Nephron progenitor cell (in vitro differentiated cells): ENCODE data around the gene SSH2.

Experiments used
- DNase-seq: peaks from one replicate; pipeline ENCODE4 v3.0.0; 2021
- H3K27ac Mint-ChIP-seq: 2 replicates; pipeline ENCODE4 v1.8.0; 2021; ENCODE audit warnings: mild to moderate bottlenecking, moderate library complexity, mixed read lengths
- H3K27me3 Mint-ChIP-seq: 2 replicates; pipeline ENCODE4 v1.8.0; 2021; ENCODE audit warnings: mild to moderate bottlenecking, low read depth, mixed read lengths; ENCODE audit not compliant: poor library complexity
- H3K36me3 Mint-ChIP-seq: 2 replicates; pipeline ENCODE4 v1.8.0; 2021; ENCODE audit warnings: low read depth, mixed read lengths
- H3K4me1 Mint-ChIP-seq: 2 replicates; pipeline ENCODE4 v1.8.0; 2021; ENCODE audit warnings: mixed read lengths
- H3K4me3 Mint-ChIP-seq: 2 replicates; pipeline ENCODE4 v1.8.0; 2021; ENCODE audit warnings: mild to moderate bottlenecking, moderate library complexity, mixed read lengths
- H3K9me3 Mint-ChIP-seq: 2 replicates; pipeline ENCODE4 v1.8.0; 2021; ENCODE audit warnings: mild to moderate bottlenecking, moderate library complexity, mixed read lengths
- TF ChIP-seq, protein P1 (sequence below): fragments of 200-600 bp; sonication (generic); IDR thresholded peaks from 2 replicates; pipeline ENCODE4 v1.5.0; 2021; ENCODE audit warnings: antibody characterized with exemption

Gene SSH2

DNA sequence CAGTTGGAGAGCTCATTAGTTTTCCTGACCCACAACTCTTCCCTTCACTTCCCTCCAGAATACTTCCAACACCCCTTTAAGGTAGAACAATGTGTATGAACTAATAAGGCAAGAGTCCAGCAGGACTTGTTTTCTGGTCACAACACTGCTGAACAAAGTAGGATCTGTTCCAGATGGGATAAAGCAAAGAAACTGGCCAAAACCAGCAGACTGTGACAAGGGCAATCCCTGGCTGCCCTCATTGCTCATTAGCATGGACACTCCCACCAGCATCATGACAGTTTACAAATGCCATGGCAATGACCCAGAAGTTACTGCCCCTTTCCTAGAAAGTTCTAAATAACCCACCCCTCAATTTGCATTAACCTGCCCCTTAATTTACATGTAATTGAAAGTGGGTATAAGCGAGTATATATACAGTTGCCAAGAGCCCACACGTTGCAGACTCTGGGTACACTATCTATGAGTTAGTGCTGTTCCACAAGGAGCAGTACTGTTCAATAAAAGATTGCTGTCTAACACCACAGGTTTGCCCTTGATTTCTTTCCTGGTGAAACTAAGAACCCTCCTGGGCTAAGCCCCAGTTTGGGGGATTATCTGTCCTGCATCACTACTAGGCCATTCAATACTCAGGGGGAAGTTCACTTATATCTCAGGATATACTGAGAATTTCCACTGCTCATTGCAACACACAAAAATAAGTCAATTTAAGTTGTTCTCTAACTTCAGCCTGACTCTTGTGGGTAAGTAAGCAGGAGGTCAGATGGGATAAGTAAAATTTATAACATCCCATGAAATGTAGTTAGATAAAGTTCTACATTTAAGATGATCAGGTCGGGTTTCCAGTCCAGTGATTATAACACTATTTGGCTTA lies 82.3 kb downstream of the SSH2 start:
- peaks cover 29% of the 10 kb centered on the region for H3K4me1 Mint-ChIP-seq
- H3K27ac Mint-ChIP-seq, result peak overlapping the region; percentile 96
- DNase-seq, result no peak
- TF ChIP-seq, protein P1, sequence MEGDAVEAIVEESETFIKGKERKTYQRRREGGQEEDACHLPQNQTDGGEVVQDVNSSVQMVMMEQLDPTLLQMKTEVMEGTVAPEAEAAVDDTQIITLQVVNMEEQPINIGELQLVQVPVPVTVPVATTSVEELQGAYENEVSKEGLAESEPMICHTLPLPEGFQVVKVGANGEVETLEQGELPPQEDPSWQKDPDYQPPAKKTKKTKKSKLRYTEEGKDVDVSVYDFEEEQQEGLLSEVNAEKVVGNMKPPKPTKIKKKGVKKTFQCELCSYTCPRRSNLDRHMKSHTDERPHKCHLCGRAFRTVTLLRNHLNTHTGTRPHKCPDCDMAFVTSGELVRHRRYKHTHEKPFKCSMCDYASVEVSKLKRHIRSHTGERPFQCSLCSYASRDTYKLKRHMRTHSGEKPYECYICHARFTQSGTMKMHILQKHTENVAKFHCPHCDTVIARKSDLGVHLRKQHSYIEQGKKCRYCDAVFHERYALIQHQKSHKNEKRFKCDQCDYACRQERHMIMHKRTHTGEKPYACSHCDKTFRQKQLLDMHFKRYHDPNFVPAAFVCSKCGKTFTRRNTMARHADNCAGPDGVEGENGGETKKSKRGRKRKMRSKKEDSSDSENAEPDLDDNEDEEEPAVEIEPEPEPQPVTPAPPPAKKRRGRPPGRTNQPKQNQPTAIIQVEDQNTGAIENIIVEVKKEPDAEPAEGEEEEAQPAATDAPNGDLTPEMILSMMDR, result no peak
- peaks cover 19% of the 10 kb centered on the region for H3K36me3 Mint-ChIP-seq
- H3K9me3 Mint-ChIP-seq, result no peaks in the 10 kb centered on the region
- H3K27me3 Mint-ChIP-seq, result peaks cover 5% of the 10 kb centered on the region
- peak overlapping the region; percentile 20 for H3K4me3 Mint-ChIP-seq

DNA sequence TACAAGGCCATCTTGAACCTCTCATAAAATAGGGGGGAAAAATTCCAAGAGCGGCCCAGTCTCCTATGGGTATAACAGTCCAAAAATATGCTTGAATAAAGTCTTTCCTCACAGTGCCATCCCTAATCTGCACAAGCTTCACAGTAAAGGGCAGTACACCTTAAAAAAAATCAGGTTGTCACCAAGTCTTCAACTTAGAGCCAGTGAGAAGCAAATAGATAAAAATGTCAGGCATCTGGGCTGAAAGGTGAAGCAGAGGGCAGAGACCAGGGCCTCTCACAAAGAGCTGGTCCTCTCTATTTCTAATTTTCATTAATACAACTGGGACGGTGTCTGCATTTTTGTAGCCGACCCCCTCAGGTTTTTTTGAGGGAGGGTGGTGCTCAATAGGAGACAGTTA lies 82.9 kb downstream of the SSH2 start:
- H3K9me3 Mint-ChIP-seq, result no peaks in the 10 kb centered on the region
- DNase-seq, result no peak
- TF ChIP-seq, protein P1, result no peak
- H3K27ac Mint-ChIP-seq, result peak overlapping the region; percentile 96
- peaks cover 29% of the 10 kb centered on the region for H3K4me1 Mint-ChIP-seq
- peaks cover 19% of the 10 kb centered on the region for H3K36me3 Mint-ChIP-seq
- no peak overlapping the region for H3K4me3 Mint-ChIP-seq
- H3K27me3 Mint-ChIP-seq, result peaks cover 5% of the 10 kb centered on the region

DNA sequence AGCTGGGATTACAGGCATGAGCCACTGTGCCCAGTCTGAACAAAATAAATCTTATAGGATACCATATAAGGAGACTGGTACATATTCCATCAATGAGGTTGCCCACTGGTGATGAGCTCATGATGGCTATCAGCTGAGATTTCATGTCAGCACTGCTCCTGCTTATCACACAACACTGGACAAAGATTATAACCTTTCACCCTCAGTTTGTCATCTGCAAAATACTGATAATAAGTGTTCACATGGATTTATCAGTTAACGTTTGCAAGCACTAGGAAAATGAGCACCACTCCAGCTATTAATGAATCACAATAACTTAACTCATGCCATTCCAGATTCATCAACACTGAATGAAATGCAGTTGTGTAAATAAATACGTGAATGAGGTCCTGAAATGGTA lies 83.7 kb downstream of the SSH2 start:
- Mint-ChIP-seq H3K27me3 (peaks cover 5% of the 10 kb centered on the region), H3K27ac (no peak overlapping the region), H3K9me3 (no peaks in the 10 kb centered on the region), H3K4me3 (no peak overlapping the region), H3K36me3 (peaks cover 19% of the 10 kb centered on the region), H3K4me1 (peaks cover 29% of the 10 kb centered on the region)
- no peak for DNase-seq
- TF ChIP-seq, protein P1, result no peak

- no peak overlapping the region for H3K4me3 Mint-ChIP-seq
Observed at GRCh38 chr17:29844339-29845048, 85.5 kb downstream of the SSH2 start.

DNA sequence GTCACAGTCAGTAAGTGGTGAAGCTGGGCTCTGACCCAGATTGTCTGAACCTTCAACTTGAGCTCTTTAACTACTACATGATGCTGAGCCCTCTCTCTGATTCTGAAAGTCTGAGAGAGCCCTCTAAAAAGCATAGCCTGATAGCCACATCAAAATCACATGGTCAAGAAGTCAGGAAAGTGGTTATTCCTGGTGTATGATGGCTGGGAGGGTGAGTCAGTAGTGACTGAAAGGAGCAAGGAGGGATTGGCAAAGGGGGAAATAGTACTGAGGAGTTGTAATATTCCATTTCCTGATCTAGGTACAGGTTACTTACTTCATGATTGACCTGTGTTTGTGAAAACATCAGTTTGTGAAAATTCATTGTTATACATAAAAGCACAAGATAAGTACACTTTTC lies 89.1 kb downstream of the SSH2 start:
- H3K27ac Mint-ChIP-seq, result no peak overlapping the region
- H3K4me1 Mint-ChIP-seq, result peaks cover 27% of the 10 kb centered on the region
- no peaks in the 10 kb centered on the region for H3K36me3 Mint-ChIP-seq
- TF ChIP-seq, protein P1, result no peak
- DNase-seq, result no peak
- no peak overlapping the region for H3K4me3 Mint-ChIP-seq
- H3K9me3 Mint-ChIP-seq, result no peaks in the 10 kb centered on the region
- H3K27me3 Mint-ChIP-seq, result peaks cover 5% of the 10 kb centered on the region

More at GRCh38 chr17:29844339-29845048, 85.5 kb downstream of the SSH2 start:
- Mint-ChIP-seq H3K27me3 (peaks cover 5% of the 10 kb centered on the region), H3K36me3 (peaks cover 19% of the 10 kb centered on the region), H3K27ac (peak overlapping the region; percentile 50), H3K9me3 (no peaks in the 10 kb centered on the region), H3K4me1 (peaks cover 30% of the 10 kb centered on the region)
- TF ChIP-seq, protein P1, result no peak
- no peak for DNase-seq
